HG03139 (cell line): ENCODE measurements around the gene ENO4.

Experiments used
- ATAC-seq: cut with Tn5 transposase; IDR thresholded peaks from one replicate; pipeline ENCODE4 v1.9.1; 2021; ENCODE audit not compliant: unreplicated experiment

ENO4 gene

DNA sequence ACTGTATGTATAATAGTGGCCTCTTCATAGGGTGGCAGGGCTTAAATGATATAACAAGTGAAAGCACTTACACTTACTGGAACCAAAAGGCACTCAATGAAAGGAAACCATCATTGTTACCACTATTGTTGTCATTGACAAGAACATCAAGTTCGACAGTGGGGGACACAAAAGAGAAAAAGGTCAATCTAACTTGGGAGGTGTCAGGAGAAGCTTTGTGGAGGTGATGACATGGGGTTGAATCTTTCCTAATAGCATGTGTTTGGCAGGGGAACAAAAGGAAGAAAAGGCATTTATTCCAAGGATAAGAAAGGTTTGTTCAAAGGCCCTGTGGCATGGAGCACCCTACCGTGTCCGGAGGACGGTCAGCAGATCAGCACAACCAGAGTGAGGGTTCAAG lies 18.2 kb upstream of the ENO4 start:
- ATAC-seq, result no peak

DNA sequence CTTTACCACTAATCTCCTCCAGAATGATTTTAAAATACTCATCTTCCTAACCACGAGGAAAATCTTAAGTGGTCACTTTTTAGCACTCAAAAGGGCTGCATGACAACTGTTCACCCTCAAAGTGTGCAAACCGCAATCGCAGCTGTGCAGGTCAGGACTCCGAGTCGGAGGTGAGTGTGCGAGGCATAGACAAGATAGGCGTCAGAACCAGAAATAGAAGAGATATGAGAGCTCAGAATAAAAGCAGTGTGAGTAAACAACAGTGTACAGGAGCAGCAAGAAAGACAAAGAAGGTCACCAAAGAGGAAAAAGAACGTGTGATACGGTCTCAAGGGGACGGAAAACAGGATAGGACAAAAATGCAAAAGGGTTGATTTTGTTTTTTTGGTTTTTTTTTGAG lies 17.5 kb upstream of the ENO4 start:
- ATAC-seq, result no peak

DNA sequence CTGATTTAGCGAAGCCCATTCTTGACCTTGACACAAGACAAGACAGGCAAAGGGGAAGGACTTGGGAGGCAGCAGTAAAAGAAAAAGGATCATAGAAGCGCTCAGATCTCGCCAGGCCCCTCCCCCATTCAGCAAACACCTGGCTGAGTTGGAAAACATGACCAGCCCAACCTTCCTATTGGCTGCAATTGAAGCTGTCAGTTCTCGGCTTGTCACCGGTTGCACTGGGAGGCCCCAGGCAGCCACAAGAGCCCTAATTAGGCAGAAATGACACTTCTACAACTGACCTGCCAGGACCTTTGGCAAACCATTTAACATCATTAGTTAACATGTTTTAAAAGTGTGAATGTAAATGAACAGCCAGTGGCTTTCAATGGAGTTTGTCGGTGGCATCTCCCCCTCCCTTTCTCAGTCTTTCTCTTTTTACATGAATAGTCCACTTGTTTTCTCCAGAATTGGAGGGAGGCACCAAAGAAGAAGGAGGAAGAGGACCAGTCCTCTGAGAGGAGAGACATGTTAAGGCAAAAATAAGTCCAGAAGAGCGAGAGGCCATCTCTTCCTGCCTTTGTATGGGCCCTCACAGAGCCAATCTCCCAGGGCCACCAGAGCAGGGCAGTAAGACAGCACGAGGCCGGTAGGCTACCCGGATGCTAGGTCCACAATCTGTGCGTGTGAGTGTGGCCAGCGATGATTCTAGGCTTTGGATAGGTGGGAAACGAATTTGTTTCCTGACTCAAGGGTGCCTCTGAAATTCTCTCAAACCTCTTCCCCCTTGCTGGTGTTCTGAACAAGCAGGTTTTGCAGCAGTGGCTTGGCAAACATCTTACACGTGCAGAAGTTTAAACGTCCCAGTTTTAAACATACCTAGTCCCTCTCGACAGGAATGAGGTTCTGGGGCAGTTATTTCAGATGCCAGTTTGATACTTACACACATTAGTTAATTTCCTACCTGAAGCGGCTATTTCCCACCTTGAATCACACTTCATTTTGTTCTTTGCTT lies 15.0 kb upstream of the ENO4 start:
- no peak for ATAC-seq

DNA sequence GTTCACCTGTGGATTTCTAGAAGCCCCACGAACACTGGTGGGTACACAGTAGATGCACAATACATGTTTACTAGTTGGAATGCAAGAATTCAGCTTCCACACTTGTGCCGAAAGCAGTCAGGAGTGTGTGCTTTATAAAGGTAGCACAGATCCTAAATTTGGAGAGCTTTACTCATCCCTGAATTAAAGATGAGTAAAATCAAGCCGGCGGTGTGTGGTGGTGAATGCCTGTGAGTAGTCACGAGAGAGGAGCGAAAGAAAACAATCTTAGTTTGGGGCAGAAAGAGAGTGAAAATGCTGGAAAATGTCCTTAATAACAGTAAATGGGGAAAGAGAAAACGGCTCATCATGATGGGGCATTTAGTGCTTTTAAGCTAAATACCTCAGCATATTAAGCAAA lies 13.6 kb upstream of the ENO4 start:
- ATAC-seq, result no peak

DNA sequence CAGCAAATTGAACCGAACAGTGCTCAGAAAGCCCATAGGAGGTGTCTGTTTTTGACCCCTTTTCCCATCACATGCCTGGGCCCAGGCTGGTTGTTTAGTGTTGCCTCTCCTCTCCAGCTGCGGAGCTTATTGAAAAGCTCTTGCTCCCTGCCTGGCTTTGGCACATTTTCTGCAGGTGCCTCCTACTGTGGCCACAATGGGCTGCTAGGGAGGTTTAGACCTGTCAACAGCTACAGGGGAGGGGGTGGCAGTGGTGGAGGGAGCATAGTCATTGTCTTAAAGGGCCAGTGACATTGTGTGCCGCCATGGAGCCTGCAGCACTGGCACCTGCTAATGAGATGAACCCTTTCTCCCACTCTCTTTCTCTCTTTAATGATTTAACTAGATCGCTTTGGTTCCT lies 13.2 kb upstream of the ENO4 start:
- ATAC-seq, result no peak

DNA sequence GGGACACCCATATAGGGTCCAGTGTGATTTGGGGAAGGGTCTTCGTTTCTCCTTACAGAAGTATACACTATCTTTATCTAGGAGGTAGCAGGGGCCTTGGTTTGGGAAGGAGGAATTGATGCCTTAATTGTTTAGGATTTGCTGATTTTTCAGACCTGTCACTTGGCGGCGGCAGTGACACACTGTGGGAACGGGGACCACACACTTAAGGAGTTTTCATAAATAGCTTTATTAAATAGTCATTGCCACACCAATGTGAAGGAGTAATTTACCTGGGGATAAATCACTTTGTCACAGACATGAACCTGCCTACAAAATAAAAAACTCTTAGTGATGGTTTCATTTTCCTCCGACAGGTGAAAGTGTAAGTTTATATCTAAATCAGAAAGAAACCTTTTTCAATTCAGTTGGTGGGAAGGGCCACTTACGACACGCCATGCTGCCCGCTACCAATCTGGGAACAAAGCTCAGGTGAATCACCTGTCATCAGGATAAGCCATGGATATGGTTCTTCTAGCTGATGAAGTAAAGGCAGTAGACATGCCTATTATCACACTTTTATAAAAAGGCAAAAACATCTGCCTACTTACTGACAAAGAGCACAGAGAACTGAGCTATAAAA lies 12.3 kb upstream of the ENO4 start:
- no peak for ATAC-seq

DNA sequence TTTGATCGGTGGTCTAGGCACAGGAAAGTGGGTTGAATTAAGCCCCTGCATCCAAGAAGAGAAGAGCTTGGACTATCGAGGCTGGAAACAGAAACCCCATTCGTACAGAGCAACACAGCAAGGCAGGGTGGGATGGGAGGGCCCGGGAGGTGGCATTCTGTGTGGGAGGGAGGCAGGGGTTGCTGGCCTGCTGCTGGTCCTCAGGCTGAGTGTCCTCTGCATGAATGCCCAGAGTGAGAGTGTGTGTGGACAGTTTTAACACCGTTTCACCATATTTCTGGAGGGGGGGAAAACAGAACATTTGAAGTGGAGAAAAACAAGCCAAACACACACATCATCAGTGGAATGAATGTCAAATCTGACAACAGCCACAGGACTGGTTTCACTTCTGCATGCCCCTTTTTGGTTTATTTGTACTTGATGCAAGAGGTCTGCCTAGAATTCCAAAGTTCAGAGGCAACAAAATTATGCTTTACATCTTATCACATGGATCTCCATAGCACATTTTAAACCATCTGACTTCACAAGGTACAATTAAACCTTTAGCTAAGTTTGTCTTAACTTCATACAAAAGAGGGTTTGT lies 11.1 kb upstream of the ENO4 start:
- ATAC-seq, result no peak

DNA sequence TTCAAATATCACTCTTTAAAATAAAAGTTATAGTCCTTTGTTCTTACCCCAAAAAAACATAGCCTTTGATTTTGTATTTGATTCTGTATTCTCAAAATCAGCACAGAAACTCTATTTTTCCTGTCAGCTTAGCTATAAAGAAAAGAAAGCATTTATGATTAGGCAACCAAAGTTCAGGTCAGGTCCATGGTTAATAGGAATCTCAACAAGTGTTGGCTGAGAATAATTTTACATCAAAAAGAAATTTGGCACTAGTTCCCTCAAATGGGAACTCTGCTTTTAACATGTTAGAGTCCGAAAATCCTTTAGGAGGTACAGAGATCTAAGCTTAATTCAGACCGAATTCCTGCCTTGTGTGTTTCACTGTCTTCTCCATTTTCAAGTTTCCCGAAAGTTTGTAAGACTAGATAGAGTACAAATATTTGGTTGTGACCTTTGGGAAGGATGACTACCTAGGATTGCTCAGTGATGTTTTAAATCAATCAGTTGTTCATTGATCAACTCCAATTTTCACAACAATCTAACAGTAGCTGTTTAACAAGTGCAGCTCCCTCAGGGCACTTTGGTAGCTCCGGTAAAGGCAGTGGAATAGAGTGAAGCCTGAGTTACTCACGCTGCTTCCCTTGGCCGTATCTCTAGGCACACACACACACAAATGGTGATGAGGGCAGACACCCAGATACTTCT lies 8.8 kb upstream of the ENO4 start:
- no peak for ATAC-seq

DNA sequence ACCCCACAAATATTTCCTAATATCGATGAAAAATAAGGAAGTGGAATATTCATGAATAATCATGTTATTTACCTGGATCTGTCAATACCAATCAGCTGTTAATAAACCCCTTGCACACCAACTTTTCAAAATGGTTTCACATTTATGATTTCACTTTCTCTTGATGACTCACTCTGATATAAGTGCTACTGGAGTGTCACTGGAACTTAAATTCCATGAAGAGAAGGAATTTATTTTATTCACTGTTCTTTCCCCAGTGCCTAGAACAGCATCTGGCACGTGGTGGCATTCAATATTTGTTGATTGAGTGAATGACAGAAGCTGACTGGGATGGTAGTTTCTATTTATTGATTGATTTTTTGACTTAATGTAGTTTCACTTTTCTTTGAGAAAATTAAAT lies 3.5 kb upstream of the ENO4 start:
- no peak for ATAC-seq

DNA sequence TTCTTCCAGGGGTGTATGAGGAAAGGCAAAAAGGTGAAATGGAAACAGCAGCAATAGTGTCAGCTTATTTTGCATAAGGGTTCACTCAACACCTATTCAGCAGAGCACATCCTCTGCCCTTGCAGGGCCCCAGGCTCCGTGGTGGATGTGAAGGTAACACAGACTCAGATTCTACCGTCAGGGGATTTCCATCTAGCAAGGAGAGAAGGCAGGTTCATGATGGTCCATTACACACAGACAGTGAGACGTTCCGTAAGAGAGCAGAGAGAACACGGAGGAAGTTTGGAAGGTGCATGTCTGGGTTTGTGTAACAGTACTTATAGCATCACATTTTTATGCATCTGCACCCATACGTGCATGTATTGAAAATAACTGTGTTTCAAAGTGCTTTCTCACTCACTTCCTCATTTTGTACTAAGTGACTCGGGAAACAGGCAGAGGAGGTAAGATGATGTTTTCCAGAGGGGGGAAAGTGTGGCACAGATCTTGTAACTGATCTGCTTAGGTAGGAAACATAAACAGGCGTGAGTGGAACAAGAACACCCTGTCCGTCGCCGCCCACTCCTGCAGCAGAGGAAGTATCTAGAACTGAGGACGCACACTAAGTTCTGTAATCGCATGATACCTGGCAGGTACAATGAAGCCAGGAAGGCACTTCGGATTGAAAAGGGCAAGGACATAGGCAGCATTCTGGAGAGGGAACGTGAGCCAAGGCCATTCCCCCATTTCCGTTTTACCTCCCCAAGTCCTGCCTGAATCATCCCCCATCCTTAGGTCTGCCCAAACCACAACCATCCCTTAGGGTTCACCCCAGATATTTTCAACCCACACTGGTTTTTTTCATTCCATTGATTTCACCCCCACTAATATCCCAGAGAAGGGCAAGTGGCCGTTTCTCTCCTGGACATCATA lies 1.0 kb upstream of the ENO4 start:
- ATAC-seq, result peak; percentile 70

DNA sequence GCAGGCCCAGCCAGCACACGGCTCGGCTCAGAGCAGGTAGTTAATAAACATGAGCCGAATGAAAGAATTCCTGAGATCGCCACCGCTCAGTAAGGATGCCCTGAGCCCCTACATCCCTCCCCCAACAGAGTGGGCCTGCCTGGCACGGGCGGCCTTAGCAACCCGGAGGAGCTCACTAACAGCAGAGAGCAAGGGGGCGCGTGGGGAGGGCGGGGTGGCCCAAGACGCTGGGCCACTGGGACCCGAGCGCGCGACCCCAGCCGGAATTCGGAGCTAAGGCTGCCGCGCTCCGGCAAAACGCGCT lies 403 bp upstream of the ENO4 start:
- no peak for ATAC-seq

DNA sequence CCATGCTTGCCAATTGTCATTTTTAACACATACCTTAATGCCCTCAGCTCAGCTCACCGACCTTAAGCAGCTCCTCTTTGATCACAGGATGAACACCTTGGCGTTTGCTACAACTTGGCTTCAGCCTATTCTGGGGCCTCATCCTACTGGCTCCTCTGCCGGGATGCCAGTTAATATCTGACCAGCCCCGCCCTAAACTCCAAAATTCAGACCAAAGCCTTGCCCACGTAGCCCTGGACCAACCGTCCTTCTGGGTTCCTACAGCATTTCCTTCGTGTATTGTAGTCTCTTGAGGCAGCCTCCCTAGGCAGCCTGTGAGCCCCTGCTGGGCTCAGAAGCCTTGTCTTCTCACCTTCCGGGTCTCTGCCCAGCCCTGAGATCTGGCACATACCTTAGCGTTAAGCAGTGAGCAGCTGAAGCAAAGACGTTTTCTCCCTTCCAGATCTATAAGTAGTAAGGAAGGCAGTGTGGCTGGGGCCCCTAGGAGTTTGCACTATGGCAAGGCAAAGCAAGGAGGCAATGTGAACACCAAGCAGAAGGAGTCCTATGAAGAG lies 836 bp downstream of the ENO4 start:
- no peak for ATAC-seq

DNA sequence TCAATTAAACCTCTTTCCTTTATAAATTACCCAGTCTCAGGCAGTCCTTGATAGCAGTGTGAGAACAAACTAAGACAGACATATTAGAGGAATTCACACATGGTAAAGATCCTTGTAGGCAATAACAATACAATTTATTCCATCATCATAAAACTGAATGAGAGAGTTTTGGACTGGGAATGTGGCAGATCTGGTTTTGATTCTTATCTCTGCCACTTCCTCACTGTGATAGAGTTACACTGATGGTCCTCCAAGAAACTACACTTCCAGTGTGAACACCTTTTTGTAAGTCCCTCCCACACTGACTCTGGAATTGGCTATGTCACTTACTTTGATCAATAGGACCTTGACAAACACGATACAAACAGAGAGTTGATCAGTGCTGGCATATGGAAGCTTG lies 2.9 kb downstream of the ENO4 start:
- no peak for ATAC-seq

DNA sequence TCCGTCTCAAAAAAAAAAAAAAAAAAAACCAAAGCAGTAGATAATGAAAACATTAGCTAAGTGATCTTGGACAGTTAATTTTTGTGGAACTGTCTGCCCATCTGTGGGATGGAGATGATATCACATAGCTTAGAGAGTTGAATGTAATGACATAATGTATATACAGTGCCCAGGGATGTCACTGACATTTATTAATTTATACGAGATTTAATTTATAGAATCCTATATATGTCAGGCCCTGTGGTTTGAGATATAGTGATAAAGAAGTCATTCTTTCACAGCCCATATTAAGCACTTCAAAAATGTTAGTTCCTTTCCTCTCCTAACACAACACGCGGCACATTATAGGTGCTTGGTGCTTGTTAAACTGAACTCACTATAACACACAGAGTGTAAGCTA lies 4.0 kb downstream of the ENO4 start:
- no peak for ATAC-seq

DNA sequence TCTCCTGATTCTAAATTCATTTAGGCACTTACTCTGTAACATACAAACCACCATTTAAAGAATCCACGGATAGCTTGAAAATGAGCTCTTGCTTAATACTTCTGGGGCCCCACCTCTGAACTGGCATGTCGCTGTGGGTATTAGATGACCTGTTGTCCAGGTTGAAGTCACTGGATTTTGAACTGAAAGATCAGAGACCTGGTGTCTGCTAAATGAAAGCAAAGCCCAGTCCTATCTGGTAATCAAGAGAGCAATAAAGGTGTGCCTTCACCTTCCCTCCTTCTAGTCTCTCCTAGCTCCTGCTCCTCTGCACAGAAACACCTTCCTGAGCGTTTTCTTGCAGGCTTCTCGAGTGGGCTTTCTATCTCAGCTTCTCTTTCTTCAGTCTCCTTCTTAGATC lies 4.4 kb downstream of the ENO4 start:
- no peak for ATAC-seq

DNA sequence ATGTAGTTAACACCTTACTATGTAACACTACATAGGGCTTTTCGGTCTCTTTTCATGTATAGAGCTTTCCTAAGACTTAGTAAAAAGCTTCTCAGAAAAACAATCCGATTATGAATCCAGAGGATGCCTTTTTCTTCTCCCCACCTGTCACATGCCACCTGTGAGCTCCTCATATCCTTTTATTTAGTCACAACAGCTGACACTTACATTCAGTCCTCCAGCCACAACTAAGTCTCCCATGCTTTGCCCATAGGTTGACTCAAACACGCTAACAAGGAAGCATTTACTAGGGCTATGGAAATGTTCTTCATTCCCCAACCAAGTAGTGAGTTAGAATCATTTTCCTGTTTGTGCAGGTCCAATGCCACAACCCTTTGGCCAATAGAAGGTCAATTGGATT lies 7.9 kb downstream of the ENO4 start:
- ATAC-seq, result no peak

DNA sequence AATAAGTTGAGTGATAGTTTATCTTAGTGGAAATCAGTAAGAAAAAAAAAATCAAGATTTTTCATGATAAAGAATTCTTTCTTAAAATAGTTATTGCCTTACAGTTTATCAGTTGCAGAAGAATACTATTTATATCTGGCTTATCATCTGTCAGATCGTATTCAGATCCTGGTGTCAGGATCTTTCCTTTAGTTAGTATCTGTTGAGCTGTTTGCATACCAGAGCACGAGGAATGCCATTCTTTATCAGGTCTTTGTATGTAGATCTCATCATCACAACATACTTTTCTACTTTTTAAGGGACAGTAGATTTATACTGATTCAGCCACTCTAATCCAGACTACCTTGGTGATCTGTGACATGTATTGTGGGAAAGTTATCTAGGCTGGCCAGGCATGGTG lies 12.5 kb downstream of the ENO4 start:
- ATAC-seq, result no peak

DNA sequence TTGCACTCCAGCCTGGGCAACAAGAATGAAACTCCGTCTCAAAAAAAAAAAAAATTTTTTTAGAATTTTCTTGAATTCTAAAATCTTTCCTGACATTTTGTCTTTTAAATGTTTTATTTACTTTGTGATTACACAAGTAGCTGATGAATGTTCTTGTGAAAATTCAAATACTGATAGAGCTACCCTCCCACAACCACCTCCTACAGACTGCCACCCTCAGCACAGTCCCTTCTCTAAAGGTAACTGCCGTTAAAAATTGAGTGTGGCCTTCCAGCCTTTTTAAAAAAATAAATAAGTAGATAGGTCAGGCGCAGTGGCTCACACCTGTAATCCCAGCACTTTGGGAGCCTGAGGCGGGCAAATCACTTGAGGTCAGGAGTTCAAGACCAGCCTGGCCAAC lies 15.1 kb downstream of the ENO4 start:
- ATAC-seq, result no peak

DNA sequence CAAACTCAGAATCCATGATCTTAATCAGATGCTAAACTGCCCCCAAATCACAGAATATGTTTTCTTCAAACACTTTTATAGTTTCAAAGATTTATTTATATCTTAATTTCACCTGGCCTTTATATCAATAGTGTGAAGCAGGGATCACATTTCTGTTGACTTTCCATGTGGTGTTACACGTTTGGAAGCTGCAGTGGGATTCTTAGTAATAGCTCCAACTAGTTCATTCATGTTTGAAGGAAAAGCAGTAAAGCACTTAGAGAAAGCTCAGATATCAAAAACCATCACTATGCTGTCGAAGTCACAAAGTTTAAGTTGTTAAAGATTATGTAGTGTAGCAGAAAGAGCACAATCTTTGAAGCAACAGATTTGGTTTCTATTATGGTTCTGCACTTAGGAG lies 16.8 kb downstream of the ENO4 start:
- no peak for ATAC-seq

DNA sequence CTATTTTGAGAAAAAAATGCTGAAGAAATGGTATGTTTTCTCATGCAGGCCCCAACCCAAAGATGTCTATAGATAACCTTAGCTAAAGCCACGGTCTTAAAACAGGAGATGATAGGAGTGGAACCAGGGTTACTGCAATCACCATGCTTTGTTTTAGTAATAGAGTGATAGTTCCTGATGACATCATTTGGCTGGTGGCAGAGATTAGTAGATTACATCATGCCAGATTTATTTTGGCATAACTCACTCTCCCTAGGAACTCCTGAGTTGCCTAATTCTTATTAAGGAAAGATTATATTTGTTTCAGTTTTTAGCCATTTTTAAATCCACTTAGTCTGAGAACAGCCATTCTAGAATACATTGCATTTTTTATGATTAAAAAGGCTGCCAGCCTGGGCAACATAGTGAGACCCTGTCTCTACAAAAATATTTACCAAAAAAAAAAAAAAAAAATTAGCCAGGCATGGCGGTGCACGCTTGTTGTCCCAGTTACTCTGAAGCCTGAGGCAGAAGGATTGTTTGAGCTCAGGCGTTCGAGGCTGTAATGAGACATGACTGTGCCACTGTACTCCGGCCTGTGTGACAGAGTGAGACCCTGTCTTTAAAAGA lies 17.8 kb downstream of the ENO4 start:
- no peak for ATAC-seq
